GM20431 (cell line): ENCODE results near the gene TBCEL.

Source experiments
- in situ Hi-C: fragments of 300-500 bp; cut with MseI, MboI; formaldehyde crosslinking; loops from one replicate; pipeline ENCODE4 v1.15.0; 2020; ENCODE audit warnings: low sequenced_read_pairs; ENCODE audit not compliant: unreplicated experiment

The TBCEL gene

GRCh38 chr11:121100943-121101342, 77.0 kb downstream of the TBCEL start, which contains the start of gene TECTA:
Gene TECTA, plus strand, starts transcription at chr11:121101243. Its CDS starts 1,423 bp downstream, at chr11:121102666.
- in situ Hi-C loops: loop anchor here (25.0 kb wide), 1 partner anchor 589 kb away; the partner anchor contains the start of gene GRIK4

GRCh38 chr11:121104312-121104762, 80.4 kb downstream of the TBCEL start:
- in situ Hi-C loops: loop anchor here (25.0 kb wide), 1 partner anchor 592 kb away; the partner anchor contains the start of gene GRIK4

- in situ Hi-C loops: loop anchor here (25.0 kb wide), 1 partner anchor 593 kb away; the partner anchor contains the start of gene GRIK4
These were observed 81.2 kb downstream of the TBCEL start for GRCh38 chr11:121105063-121105480.

- in situ Hi-C loops: loop anchor here (25.0 kb wide), 1 partner anchor 593 kb away; the partner anchor contains the start of gene GRIK4
These were observed 81.7 kb downstream of the TBCEL start for GRCh38 chr11:121105481-121106195.

GRCh38 chr11:121106812-121107211, 82.9 kb downstream of the TBCEL start:
- in situ Hi-C loops: loop anchor here (25.0 kb wide), 1 partner anchor 595 kb away; the partner anchor contains the start of gene GRIK4

GRCh38 chr11:121108413-121108812, 84.5 kb downstream of the TBCEL start:
- in situ Hi-C loops: loop anchor here (25.0 kb wide), 1 partner anchor 596 kb away; the partner anchor contains the start of gene GRIK4

- in situ Hi-C loops: loop anchor here (25.0 kb wide), 1 partner anchor 597 kb away; the partner anchor contains the start of gene GRIK4
These were observed 85.6 kb downstream of the TBCEL start for GRCh38 chr11:121109471-121109870.

GRCh38 chr11:121109916-121110586, 86.1 kb downstream of the TBCEL start:
- in situ Hi-C loops: loop anchor here (25.0 kb wide), 1 partner anchor 598 kb away; the partner anchor contains the start of gene GRIK4

GRCh38 chr11:121110871-121111724, 87.2 kb downstream of the TBCEL start:
- in situ Hi-C loops: loop anchor here (25.0 kb wide), 1 partner anchor 599 kb away; the partner anchor contains the start of gene GRIK4

GRCh38 chr11:121112498-121113455, 88.9 kb downstream of the TBCEL start:
- in situ Hi-C loops: loop anchor here (25.0 kb wide), 1 partner anchor 600 kb away; the partner anchor contains the start of gene GRIK4

- in situ Hi-C loops: loop anchor here (25.0 kb wide), 1 partner anchor 601 kb away; the partner anchor contains the start of gene GRIK4
These were observed 89.7 kb downstream of the TBCEL start for GRCh38 chr11:121113611-121114010.

- in situ Hi-C loops: loop anchor here (25.0 kb wide), 1 partner anchor 603 kb away; the partner anchor contains the start of gene GRIK4
These were observed 91.1 kb downstream of the TBCEL start for GRCh38 chr11:121115024-121115423.

- in situ Hi-C loops: loop anchor here (25.0 kb wide), 1 partner anchor 605 kb away; the partner anchor contains the start of gene GRIK4
These were observed 93.9 kb downstream of the TBCEL start for GRCh38 chr11:121117788-121118187.

GRCh38 chr11:121119440-121119839, 95.5 kb downstream of the TBCEL start:
- in situ Hi-C loops: loop anchor here (25.0 kb wide), 1 partner anchor 607 kb away; the partner anchor contains the start of gene GRIK4

GRCh38 chr11:121122328-121122727, 98.4 kb downstream of the TBCEL start:
- in situ Hi-C loops: loop anchor here (25.0 kb wide), 1 partner anchor 610 kb away; the partner anchor contains the start of gene GRIK4

GRCh38 chr11:121123496-121124069, 99.7 kb downstream of the TBCEL start:
- in situ Hi-C loops: loop anchor here (25.0 kb wide), 1 partner anchor 611 kb away; the partner anchor contains the start of gene GRIK4

- in situ Hi-C loops: no loop called here
These were observed 103.9 kb downstream of the TBCEL start for GRCh38 chr11:121127809-121128208.
